Bronchial epithelial cell (primary cell): ENCODE measurements around the gene RARRES2. TPM values are rescaled to one million over a fixed set of nuclear protein-coding genes. Genes with fewer than 3 reads are reported as not detected.
"Not testable (repeated sequence)": the region's sequence is repeated elsewhere in the genome, so short reads cannot be mapped to it uniquely, and the experiment has no call there.

ENCODE experiments used
- DNase-seq: peaks from one replicate; pipeline ENCODE4 v3.0.0-alpha.2; 2010; ENCODE audit warnings: low read depth
- FAIRE-seq: peaks from 2 replicates; lab custom pipeline; 2011; peaks lifted over from hg19 to GRCh38; lab: Jason Lieb, UNC
- H3K27me3 ChIP-seq: 2 replicates; pipeline ENCODE4 v1.5.1; 2011; ENCODE audit warnings: low read length; ENCODE audit not compliant: control insufficient read depth, insufficient read depth
- H3K36me3 ChIP-seq: 2 replicates; pipeline ENCODE4 v1.5.1; 2011; ENCODE audit warnings: low read length; ENCODE audit not compliant: control insufficient read depth, insufficient read depth
- H3K4me3 ChIP-seq: 2 replicates; pipeline ENCODE4 v1.5.1; 2011; ENCODE audit warnings: mild to moderate bottlenecking, low read depth, low read length, control low read depth
- total RNA-seq: library from RNA; depleted of rRNA; stranded (reverse); fragments of >200 nt; gene quantifications from 2 replicates; pipeline ENCODE4 v1.2.1, GENCODE V29; 2014
- TF ChIP-seq, protein P1 (sequence below): IDR thresholded peaks from 2 replicates; pipeline ENCODE4 v1.5.1; 2011; ENCODE audit warnings: mild to moderate bottlenecking, moderate library complexity, low read length, control low read depth, inconsistent platforms; ENCODE audit not compliant: insufficient read depth, severe bottlenecking

Gene RARRES2
- total RNA-seq, 1 donor from 2014 or later: 1.1 TPM

DNA sequence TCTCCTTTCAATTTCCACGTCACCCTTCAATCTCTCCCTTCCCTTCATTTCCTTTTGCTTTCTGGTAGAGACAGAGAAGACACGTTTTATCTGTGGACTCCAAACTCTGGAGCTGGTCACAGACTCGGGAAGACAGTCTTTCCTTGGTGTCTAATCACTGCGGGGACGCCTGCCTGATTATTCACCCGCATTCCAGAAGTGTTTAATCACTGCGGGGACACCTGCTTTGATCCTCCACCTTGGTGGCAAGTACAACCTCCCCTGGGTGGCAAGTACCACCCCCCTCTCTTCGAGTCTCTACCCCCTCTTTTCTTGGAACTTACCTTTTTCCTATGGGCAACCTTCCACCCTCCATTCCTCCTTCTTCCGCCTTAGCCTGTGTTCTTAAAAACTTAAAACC lies 33.5 kb downstream of the RARRES2 start:
- Histone ChIP-seq H3K4me3 (no peak overlapping the region), H3K36me3 (no peaks in the 10 kb centered on the region), H3K27me3 (no peaks in the 10 kb centered on the region)
- FAIRE-seq (no peak), DNase-seq (no peak)
- TF ChIP-seq, protein P1, sequence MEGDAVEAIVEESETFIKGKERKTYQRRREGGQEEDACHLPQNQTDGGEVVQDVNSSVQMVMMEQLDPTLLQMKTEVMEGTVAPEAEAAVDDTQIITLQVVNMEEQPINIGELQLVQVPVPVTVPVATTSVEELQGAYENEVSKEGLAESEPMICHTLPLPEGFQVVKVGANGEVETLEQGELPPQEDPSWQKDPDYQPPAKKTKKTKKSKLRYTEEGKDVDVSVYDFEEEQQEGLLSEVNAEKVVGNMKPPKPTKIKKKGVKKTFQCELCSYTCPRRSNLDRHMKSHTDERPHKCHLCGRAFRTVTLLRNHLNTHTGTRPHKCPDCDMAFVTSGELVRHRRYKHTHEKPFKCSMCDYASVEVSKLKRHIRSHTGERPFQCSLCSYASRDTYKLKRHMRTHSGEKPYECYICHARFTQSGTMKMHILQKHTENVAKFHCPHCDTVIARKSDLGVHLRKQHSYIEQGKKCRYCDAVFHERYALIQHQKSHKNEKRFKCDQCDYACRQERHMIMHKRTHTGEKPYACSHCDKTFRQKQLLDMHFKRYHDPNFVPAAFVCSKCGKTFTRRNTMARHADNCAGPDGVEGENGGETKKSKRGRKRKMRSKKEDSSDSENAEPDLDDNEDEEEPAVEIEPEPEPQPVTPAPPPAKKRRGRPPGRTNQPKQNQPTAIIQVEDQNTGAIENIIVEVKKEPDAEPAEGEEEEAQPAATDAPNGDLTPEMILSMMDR: no peak

DNA sequence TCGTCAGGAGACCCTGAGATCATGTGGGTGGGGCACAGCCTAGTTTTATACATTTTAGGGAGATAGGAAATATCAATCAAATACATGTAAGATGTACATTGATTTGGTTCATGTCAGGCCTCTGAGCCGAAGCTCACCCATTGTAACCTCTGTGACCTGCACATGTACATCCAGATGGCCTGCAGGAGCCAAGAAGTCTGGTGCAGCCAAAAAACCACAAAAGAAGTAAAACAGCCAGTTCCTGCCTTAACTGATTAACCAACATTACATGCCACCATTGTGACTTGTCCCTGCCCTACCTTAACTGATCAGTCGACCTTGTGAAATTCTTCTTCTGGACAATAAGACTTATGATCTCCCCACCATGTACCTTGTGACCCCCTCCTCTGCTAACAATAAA lies 34.3 kb downstream of the RARRES2 start:
- DNase-seq (no peak), FAIRE-seq (no peak)
- no peaks in the 10 kb centered on the region for H3K36me3 ChIP-seq
- H3K27me3 ChIP-seq: no peaks in the 10 kb centered on the region
- no peak overlapping the region for H3K4me3 ChIP-seq
- TF ChIP-seq, protein P1: no peak

GRCh38 chr7:150306377-150306776 lies 35.1 kb downstream of the RARRES2 start:
- H3K27me3 ChIP-seq, H3K36me3 ChIP-seq, FAIRE-seq, H3K4me3 ChIP-seq, DNase-seq: not testable (repeated sequence)

- not testable (repeated sequence) for FAIRE-seq, DNase-seq, H3K4me3 ChIP-seq, H3K27me3 ChIP-seq, H3K36me3 ChIP-seq
These were observed 35.5 kb downstream of the RARRES2 start for GRCh38 chr7:150305903-150306284.

DNA sequence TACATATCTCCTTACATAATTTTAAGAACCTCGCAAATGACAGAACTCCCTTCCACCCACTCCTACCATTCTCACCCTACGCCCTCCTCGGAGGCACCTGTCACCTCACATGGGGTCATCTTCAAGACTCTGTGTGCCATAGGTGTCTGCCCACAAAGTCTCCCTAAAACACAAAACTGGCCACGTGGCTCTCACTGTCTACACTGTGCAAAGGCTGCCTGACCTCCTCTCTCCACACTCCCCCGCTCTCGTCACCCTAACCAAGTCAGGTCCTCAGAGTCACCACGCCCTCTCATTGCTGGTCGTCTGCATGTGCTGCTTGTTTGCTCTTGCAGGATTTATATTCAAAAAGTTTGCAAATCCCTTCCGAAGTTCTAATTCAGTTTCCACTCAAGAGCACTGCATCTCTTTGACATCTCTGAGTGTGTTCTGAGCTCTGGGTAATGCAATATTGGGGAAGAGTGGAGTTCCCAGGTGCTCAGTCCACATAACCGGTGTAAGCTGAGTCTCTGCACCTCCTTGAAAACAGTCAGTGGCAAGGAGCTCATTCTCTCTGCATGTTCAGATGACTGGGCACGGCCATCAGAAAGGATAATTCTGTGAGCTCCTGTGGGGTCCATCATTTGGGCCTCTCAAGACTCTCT lies 36.0 kb downstream of the RARRES2 start:
- not testable (repeated sequence) for H3K36me3 ChIP-seq, H3K4me3 ChIP-seq, H3K27me3 ChIP-seq, FAIRE-seq, DNase-seq

- DNase-seq, H3K4me3 ChIP-seq, FAIRE-seq, H3K27me3 ChIP-seq, H3K36me3 ChIP-seq: not testable (repeated sequence)
These were observed 36.8 kb downstream of the RARRES2 start for GRCh38 chr7:150304499-150305258.

DNA sequence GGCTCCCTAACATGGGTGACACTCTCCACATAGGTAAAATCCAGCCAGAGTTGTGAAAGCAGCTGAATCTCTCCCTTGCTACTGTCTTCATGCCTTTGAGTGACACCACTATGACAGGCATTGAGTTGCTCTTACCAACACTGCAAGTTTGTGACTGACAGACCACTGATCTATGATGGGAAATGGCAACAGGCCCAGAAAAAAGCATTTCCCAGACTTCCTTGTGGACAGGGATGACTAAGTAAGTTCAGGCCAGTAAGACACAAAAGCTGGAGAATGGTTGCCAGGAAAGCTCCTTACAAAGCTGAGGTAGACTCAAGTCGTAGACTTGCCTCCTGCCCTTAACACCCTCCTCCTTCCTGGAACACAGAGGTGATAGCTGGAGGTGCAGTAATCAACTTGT lies 38.5 kb downstream of the RARRES2 start:
- FAIRE-seq, H3K27me3 ChIP-seq, H3K36me3 ChIP-seq, H3K4me3 ChIP-seq: not testable (repeated sequence)
- DNase-seq: peak; percentile 66

DNA sequence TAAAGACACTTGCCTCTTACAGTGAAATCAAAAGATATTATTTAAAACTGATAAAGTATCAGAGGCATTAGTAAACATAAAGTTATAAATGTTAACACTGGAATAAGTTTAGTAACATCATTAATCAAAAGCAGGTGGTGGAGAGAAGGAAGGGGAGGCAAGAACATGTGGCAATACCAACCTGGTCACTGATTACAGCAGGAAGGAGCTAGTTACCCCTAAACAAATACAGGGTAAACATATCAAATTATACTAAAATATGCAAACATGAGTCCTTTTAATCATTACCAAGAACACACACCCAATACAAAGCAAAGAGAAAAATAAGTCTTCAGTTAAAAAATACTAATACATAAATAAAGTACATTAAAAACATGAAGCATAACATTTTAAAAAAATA lies 43.5 kb downstream of the RARRES2 start:
- H3K4me3 ChIP-seq, H3K27me3 ChIP-seq, H3K36me3 ChIP-seq, DNase-seq, FAIRE-seq: not testable (repeated sequence)

GRCh38 chr7:150296802-150297201 lies 44.6 kb downstream of the RARRES2 start:
- not testable (repeated sequence) for H3K4me3 ChIP-seq, H3K27me3 ChIP-seq, FAIRE-seq, DNase-seq, H3K36me3 ChIP-seq

- not testable (repeated sequence) for H3K27me3 ChIP-seq, DNase-seq, H3K4me3 ChIP-seq, FAIRE-seq, H3K36me3 ChIP-seq
These were observed 45.8 kb downstream of the RARRES2 start for GRCh38 chr7:150295614-150296013.

- H3K36me3 ChIP-seq, DNase-seq, FAIRE-seq, H3K27me3 ChIP-seq, H3K4me3 ChIP-seq: not testable (repeated sequence)
These were observed 46.4 kb downstream of the RARRES2 start for GRCh38 chr7:150295027-150295426.

DNA sequence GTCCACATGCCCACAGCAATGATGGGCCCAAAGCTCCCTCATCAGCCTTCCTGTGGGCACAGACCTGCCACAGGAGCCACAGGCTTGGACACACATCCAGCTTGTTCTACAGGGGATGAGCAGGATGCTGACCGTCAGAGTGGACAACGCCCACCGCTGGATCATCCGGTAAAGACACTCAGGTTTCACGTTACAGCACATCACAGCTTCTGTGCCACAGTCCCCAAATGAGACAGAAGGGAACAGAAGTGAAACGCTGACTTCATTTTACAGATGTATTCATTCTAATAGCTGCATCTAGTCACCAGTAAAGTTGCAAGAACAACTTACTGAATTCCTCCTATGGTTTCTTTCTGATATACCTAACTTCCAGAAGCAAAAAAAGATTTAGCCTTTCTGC lies 51.1 kb downstream of the RARRES2 start:
- H3K4me3 ChIP-seq, FAIRE-seq, H3K27me3 ChIP-seq, DNase-seq, H3K36me3 ChIP-seq: not testable (repeated sequence)
